ENCODE data around the gene DNHD1. TPM values are rescaled to one million over a fixed set of nuclear protein-coding genes. Genes with fewer than 3 reads are reported as not detected.

The DNHD1 gene
- total and polyA plus RNA-seq, 2 of the 13 experiments (the other 11 are each of a cell fraction or from before 2014, with no cell fraction given) = 2.7 to 9.3 TPM

DNA sequence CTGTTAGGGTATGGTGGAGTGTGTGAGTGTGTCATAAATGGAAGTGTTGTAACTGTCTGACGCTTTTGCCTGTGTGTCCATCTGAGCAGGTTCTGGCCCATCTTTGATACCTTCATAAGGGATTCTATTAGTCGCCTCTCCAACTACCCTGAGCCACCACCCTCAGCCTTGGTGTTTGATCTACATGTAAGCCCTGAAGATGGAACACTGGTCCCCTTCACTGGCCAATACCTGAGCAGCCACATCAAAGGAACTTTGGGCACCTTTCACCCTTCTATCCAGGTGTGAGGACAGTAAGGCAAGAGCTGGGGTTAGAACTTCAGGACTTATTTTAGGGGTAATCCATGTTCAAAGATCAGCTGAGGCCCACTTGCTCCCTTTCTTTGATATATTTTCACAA lies 51.0 kb downstream of the DNHD1 start:
- Histone ChIP-seq H3K27me3 (ENCODE audit: control insufficient read depth in 1 of 2, insufficient read depth in 2 of 2, low read length in 2 of 2) (no peaks in the 10 kb centered on the region), H2AFZ (ENCODE audit: low read length) (no peak overlapping the region), H3K27ac (ENCODE audit: extremely low read length, insufficient read depth, low read length) (no peak overlapping the region), H4K20me1 (ENCODE audit: insufficient read depth, low read length) (no peaks in the 10 kb centered on the region), H3K79me2 (ENCODE audit: insufficient read depth, low read length) (no peaks in the 10 kb centered on the region), H3K4me1 (ENCODE audit: insufficient read depth, low read length) (no peaks in the 10 kb centered on the region), H3K9ac (ENCODE audit: insufficient read depth, low read depth, low read length) (no peak overlapping the region), H3K36me3 (replicated peaks in 1 of 2; ENCODE audit: control insufficient read depth in 1 of 2, insufficient read depth in 2 of 2, low read length in 2 of 2) (peaks cover 0 to 1% of the 10 kb centered on the region in 2 experiments; a peak in 2 of 5 replicates), H3K4me3 (replicated peaks in 1 of 3; ENCODE audit: insufficient read depth in 1 of 3, low read depth in 2 of 3, low read length in 3 of 3) (no peak overlapping the region), H3K9me3 (ENCODE audit: low read length) (no peaks in the 10 kb centered on the region), H3K4me2 (ENCODE audit: low read depth, low read length) (no peak overlapping the region)
- intact Hi-C loops (cut with micrococcal nuclease; ENCODE audit: unreplicated experiment) = no loop called here
- DNase-seq (ENCODE audit: low spot score) (no peak), FAIRE-seq (no peak), ATAC-seq (no peak)
- TF ChIP-seq TBL1XR1 (IDR thresholded peaks at IDR 0.05; ENCODE audit: borderline replicate concordance, low read length, partially characterized antibody) (no peak), ZFP36L2 (CRISPR knock-in tag; IDR thresholded peaks at IDR 0.05) (no peak), ZNF776 (CRISPR knock-in tag; IDR thresholded peaks at IDR 0.05) (no peak)
- WGBS (ENCODE audit: low lambda C conversion rate) = 89% methylated on average over 2 of the region's 2 CpGs
- ChIA-PET CTCF (ENCODE audit: low intra/inter-chr PET ratio, low total read pairs) (no interaction called here), POLR2A (interaction anchor here (1.2 kb wide), 1 partner anchor 58 kb away, joined by 4 read pairs; no protein-coding TSS in a partner anchor)
- BruUV-seq (replicated peaks) = no TSS peak
- in situ Hi-C loops (cut with HindIII; ENCODE audit: extremely low pct_ligation_motif_present, low pct_unique_long_range_greater_than_20kb) = loop anchor here (5.0 kb wide), 1 partner anchor 134 kb away; the partner anchor contains the start of gene MRPL17

- no peak for ATAC-seq
- H3K27me3 ChIP-seq (ENCODE audit: control insufficient read depth in 1 of 2, insufficient read depth in 2 of 2, low read length in 2 of 2) = no peaks in the 10 kb centered on the region
- H2AFZ ChIP-seq (ENCODE audit: low read length) = no peak overlapping the region
- no peak overlapping the region for H3K9ac ChIP-seq (ENCODE audit: insufficient read depth, low read depth, low read length)
- 82% methylated on average over 2 of the region's 3 CpGs for WGBS (ENCODE audit: low lambda C conversion rate)
- BruUV-seq (replicated peaks) = no TSS peak
- H3K4me3 ChIP-seq (replicated peaks in 1 of 3; ENCODE audit: insufficient read depth in 1 of 3, low read depth in 2 of 3, low read length in 3 of 3) = no peak overlapping the region
- intact Hi-C loops (cut with micrococcal nuclease; ENCODE audit: unreplicated experiment) = no loop called here
- POLR2A ChIA-PET = interaction anchor here (1.2 kb wide), 1 partner anchor 58 kb away, joined by 4 read pairs; no protein-coding TSS in a partner anchor
- no peaks in the 10 kb centered on the region for H3K79me2 ChIP-seq (ENCODE audit: insufficient read depth, low read length)
- no peaks in the 10 kb centered on the region for H4K20me1 ChIP-seq (ENCODE audit: insufficient read depth, low read length)
- H3K4me2 ChIP-seq (ENCODE audit: low read depth, low read length) = no peak overlapping the region
- no peak for FAIRE-seq
- H3K36me3 ChIP-seq (replicated peaks in 1 of 2; ENCODE audit: control insufficient read depth in 1 of 2, insufficient read depth in 2 of 2, low read length in 2 of 2) = peaks cover 0 to 1% of the 10 kb centered on the region in 2 experiments; a peak in 2 of 5 replicates
- H3K4me1 ChIP-seq (ENCODE audit: insufficient read depth, low read length) = no peaks in the 10 kb centered on the region
- no peak overlapping the region for H3K27ac ChIP-seq (ENCODE audit: extremely low read length, insufficient read depth, low read length)
- DNase-seq (ENCODE audit: low spot score) = no peak
- CTCF ChIA-PET (ENCODE audit: low intra/inter-chr PET ratio, low total read pairs) = no interaction called here
- no peaks in the 10 kb centered on the region for H3K9me3 ChIP-seq (ENCODE audit: low read length)
- in situ Hi-C loops (cut with HindIII; ENCODE audit: extremely low pct_ligation_motif_present, low pct_unique_long_range_greater_than_20kb) = loop anchor here (5.0 kb wide), 1 partner anchor 134 kb away; the partner anchor contains the start of gene MRPL17
- TF ChIP-seq ZSCAN31 (CRISPR knock-in tag; IDR thresholded peaks at IDR 0.05; ENCODE audit: low read depth) = no peak
- TF ChIP-seq ZNF260 (CRISPR knock-in tag; IDR thresholded peaks at IDR 0.05; ENCODE audit: borderline replicate concordance, low read depth) = no peak
- TF ChIP-seq ZNF160 (CRISPR knock-in tag; IDR thresholded peaks at IDR 0.05) = no peak
- no peak for TF ChIP-seq SIN3B (IDR thresholded peaks at IDR 0.05; ENCODE audit: low read length)
- no peak for TF ChIP-seq NR2C2 (CRISPR knock-in tag; IDR thresholded peaks at IDR 0.05; ENCODE audit: borderline replicate concordance)
- no peak for TF ChIP-seq ADNP (CRISPR knock-in tag; IDR thresholded peaks at IDR 0.05)
- TF ChIP-seq ZFP1 (CRISPR knock-in tag; IDR thresholded peaks at IDR 0.05) = no peak
- TF ChIP-seq FIP1L1 (IDR thresholded peaks at IDR 0.05; ENCODE audit: borderline replicate concordance, insufficient read depth, low read depth, low read length) = no peak
- TF ChIP-seq GABPA (IDR thresholded peaks at IDR 0.05; ENCODE audit: low read depth, low read length) = no peak
- no peak for TF ChIP-seq GABPA (CRISPR knock-in tag; IDR thresholded peaks at IDR 0.05; ENCODE audit: low read depth)
- TF ChIP-seq ATF6 (CRISPR knock-in tag; conservative IDR thresholded peaks at IDR 0.05) = no peak
- TF ChIP-seq ARNTL (CRISPR knock-in tag; IDR thresholded peaks at IDR 0.05) = no peak
- no peak for TF ChIP-seq CERS6 (CRISPR knock-in tag; IDR thresholded peaks at IDR 0.05)
- TF ChIP-seq CHD2 (IDR thresholded peaks at IDR 0.05; ENCODE audit: low read depth, low read length) = no peak
Observed at GRCh38 chr11:6548641-6549040, 51.6 kb downstream of the DNHD1 start.

All from HepG2 (cell line).